K562 (cell line): ENCODE data around the gene SRP72. TPM values are rescaled to one million over a fixed set of nuclear protein-coding genes. Genes with fewer than 3 reads are reported as not detected.
A peak's percentile ranks its signal among the peaks of the same experiment; 100 is the strongest.

Experiments used
- CHD7 ChIP-seq: fragments of 200-600 bp; sonication (generic); IDR thresholded peaks from one replicate; pipeline ENCODE4 v1.6.1; 2012; ENCODE audit warnings: mild to moderate bottlenecking, low read depth, low read length, inconsistent platforms
- CTBP1 ChIP-seq: fragments of 450-650 bp; IDR thresholded peaks from 2 replicates; pipeline ENCODE4 v1.6.1; 2016; ENCODE audit warnings: borderline replicate concordance
- HDAC8 ChIP-seq: fragments of 450-650 bp; IDR thresholded peaks from 2 replicates; pipeline ENCODE4 v1.6.1; 2016; ENCODE audit warnings: mild to moderate bottlenecking, missing genetic modification characterization, moderate library complexity, missing compliant biosample characterization
- KLF13 ChIP-seq: fragments of 450-650 bp; IDR thresholded peaks from 2 replicates; pipeline ENCODE4 v1.6.1; 2016; ENCODE audit warnings: missing genetic modification characterization, low read depth, mild to moderate bottlenecking, missing compliant biosample characterization, moderate library complexity, borderline replicate concordance
- ZNF24 ChIP-seq: fragments of 450-650 bp; IDR thresholded peaks from 2 replicates; pipeline ENCODE4 v1.6.1; 2016
- polyA plus RNA-seq, 8 experiments: library from polyadenylated mRNA; depleted of rRNA in 4 of 8; stranded (reverse) in 5 of 8; unstranded in 3 of 8; fragments of >200 nt; fragmentation: Nextera tagmentation in 2 of 8; fragmentation: Illumina TruSeq in 1 of 8; extraction: Ambion mirVana in 2 of 8; extraction: Trizol in 1 of 8; gene quantifications; 2 replicates each; pipeline versions ENCODE4 v1.2.1 to v1.2.3, GENCODE V29; 2011 to 2014; ENCODE audit warnings: inconsistent platforms in 1 of 8, missing spikeins in 1 of 8
- total RNA-seq, 7 experiments: library from RNA; depleted of rRNA in 6 of 7; stranded (reverse); fragments of >200 nt in 6 of 7; fragmentation: Illumina TruSeq in 2 of 7; extraction: Trizol in 2 of 7; gene quantifications; 2 replicates each; pipeline versions ENCODE4 v1.2.1 to v1.2.3, GENCODE V29; 2011 to 2021; ENCODE audit warnings: low replicate concordance in 1 of 7
- TF ChIP-seq, protein P1 (sequence below): sonication (generic); formaldehyde crosslinking; IDR thresholded peaks from 2 replicates; pipeline ENCODE4 v1.9.0; 2022; ENCODE audit warnings: mild to moderate bottlenecking, missing genetic modification reagents
- TF ChIP-seq, protein P2 (sequence below): fragments of 250-450 bp; sonication (Bioruptor Pico); IDR thresholded peaks from 2 replicates; pipeline ENCODE4 v1.8.0; 2021; ENCODE audit warnings: moderate library complexity, mild to moderate bottlenecking, inconsistent platforms
- TF ChIP-seq, protein P3 (sequence below): fragments of 250-450 bp; sonication (Bioruptor Pico); IDR thresholded peaks from 2 replicates; pipeline ENCODE4 v1.4.0; 2020
- TF ChIP-seq, protein P4 (sequence below): fragments of 250-450 bp; sonication (Bioruptor Pico); IDR thresholded peaks from 2 replicates; pipeline ENCODE4 v1.4.0; 2020; ENCODE audit warnings: mild to moderate bottlenecking, moderate library complexity

Gene SRP72
- total and polyA plus RNA-seq, 9 of the 15 experiments (the other 6 are each of a cell fraction or from before 2014, with no cell fraction given) = 124 to 341 (median 202) TPM

DNA sequence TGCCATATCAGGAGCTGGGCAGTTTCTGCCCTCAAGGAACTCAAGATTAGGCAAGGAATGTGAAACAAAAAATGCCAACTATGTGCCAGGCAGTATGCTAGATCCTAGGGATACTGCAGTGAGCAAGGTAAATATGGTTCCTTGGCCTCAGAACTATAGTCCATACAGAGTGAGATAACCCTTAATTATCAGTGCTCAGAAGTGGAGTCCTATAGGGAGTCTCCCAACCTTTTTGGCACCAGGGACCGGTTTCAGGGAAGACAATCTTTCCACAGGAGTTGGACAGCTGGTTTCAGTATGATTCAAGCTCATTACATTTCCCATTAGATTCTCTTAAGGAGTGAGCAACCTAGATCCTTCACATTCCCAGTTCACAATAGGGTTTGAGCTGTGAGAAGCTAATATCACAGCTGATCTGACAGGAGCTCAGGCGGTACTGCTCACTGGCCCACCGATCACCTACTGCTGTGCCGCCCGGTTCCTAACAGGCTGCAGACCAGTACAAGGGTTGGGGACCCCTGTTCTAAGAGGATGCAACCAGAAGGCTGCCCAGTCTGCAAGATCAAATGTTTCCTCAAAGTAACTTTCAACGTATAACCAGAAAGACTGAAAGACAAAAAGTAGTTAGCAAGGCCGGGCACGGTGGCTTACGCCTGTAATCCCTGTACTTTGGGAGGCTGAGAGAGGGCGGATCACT, 1.7 kb upstream of the SRP72 start (continued):
- TF ChIP-seq, protein P1, sequence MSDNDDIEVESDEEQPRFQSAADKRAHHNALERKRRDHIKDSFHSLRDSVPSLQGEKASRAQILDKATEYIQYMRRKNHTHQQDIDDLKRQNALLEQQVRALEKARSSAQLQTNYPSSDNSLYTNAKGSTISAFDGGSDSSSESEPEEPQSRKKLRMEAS (CRISPR knock-in tag) = no peak
- TF ChIP-seq ZNF24 = no peak
- TF ChIP-seq CTBP1 = 0 out of 2 replicates have a peak, but pooled peaks have one; percentile 14
- TF ChIP-seq, protein P2, sequence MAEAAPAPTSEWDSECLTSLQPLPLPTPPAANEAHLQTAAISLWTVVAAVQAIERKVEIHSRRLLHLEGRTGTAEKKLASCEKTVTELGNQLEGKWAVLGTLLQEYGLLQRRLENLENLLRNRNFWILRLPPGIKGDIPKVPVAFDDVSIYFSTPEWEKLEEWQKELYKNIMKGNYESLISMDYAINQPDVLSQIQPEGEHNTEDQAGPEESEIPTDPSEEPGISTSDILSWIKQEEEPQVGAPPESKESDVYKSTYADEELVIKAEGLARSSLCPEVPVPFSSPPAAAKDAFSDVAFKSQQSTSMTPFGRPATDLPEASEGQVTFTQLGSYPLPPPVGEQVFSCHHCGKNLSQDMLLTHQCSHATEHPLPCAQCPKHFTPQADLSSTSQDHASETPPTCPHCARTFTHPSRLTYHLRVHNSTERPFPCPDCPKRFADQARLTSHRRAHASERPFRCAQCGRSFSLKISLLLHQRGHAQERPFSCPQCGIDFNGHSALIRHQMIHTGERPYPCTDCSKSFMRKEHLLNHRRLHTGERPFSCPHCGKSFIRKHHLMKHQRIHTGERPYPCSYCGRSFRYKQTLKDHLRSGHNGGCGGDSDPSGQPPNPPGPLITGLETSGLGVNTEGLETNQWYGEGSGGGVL = no peak
- TF ChIP-seq KLF13 (tag) = no peak
- TF ChIP-seq, protein P3, sequence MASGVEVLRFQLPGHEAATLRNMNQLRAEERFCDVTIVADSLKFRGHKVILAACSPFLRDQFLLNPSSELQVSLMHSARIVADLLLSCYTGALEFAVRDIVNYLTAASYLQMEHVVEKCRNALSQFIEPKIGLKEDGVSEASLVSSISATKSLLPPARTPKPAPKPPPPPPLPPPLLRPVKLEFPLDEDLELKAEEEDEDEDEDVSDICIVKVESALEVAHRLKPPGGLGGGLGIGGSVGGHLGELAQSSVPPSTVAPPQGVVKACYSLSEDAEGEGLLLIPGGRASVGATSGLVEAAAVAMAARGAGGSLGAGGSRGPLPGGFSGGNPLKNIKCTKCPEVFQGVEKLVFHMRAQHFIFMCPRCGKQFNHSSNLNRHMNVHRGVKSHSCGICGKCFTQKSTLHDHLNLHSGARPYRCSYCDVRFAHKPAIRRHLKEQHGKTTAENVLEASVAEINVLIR (CRISPR knock-in tag) = no peak
- TF ChIP-seq, protein P4, sequence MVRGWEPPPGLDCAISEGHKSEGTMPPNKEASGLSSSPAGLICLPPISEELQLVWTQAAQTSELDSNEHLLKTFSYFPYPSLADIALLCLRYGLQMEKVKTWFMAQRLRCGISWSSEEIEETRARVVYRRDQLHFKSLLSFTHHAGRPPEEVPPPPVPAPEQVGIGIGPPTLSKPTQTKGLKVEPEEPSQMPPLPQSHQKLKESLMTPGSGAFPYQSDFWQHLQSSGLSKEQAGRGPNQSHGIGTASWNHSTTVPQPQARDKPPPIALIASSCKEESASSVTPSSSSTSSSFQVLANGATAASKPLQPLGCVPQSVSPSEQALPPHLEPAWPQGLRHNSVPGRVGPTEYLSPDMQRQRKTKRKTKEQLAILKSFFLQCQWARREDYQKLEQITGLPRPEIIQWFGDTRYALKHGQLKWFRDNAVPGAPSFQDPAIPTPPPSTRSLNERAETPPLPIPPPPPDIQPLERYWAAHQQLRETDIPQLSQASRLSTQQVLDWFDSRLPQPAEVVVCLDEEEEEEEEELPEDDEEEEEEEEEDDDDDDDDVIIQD (CRISPR knock-in tag) = no peak
- TF ChIP-seq CHD7 = no peak
- TF ChIP-seq HDAC8 = no peak
